ENCODE results near the gene FXR2.

DNA sequence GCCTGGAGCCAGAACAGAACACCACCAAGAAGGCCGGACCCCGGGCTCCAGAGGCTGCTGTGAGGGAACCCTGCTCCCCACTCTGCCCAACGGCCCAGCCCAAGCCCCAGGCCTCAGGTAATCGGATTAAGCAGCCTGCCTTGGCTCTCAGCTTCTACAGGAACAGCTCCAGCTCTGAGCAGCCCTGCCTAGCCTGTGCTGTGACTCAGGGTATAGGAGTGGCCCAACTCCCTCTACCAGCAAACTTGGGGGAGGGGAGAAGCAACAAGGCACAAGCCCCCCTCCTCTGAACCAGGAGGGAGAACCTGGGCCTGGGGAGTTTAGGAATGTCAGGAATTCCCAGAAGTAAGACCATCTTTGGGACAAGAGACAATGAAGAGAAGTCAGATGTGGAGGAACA, 24.0 kb downstream of the FXR2 start:
- no peak for TF ChIP-seq CTCF (IDR thresholded peaks at IDR 0.05)
- no peak for TF ChIP-seq ZFX (IDR thresholded peaks at IDR 0.05; ENCODE audit: borderline replicate concordance)

Data from 22Rv1 (cell line).